Hypothalamus (tissue), 51 donors: ENCODE data around the gene FEZ2.

Experiments
- DNase-seq, 51 donors: peaks; one replicate each; lab custom pipeline; 2025; lab: John Stamatoyannopoulos, UW

FEZ2 gene

GRCh38 chr2:36534275-36534799 is 63.6 kb downstream of the FEZ2 start:
- no peak for DNase-seq

GRCh38 chr2:36530983-36531354 is 67.0 kb downstream of the FEZ2 start:
- DNase-seq: no peak

GRCh38 chr2:36530178-36530982 is 67.6 kb downstream of the FEZ2 start:
- DNase-seq: no peak

GRCh38 chr2:36528766-36529392 is 69.1 kb downstream of the FEZ2 start:
- no peak for DNase-seq

DNA sequence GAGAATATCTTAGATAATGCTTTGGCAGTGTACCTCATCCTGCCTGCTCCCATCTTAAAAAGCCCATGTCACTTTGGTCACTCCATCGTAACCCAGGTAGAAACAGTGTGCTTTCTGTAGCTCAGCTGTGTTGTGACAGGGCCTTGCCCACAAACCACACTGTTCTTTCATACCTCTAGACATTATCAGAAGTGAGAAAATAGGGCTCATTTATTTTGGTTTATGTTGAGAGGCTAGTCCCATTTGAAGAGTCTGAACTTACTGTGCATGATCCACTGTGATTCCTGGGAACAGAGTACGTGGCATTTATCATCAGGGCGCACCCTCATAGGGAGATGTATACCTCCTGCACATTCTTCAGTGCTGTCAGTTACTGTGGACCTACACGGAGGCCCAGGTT is 69.7 kb downstream of the FEZ2 start:
- DNase-seq: no peak

DNA sequence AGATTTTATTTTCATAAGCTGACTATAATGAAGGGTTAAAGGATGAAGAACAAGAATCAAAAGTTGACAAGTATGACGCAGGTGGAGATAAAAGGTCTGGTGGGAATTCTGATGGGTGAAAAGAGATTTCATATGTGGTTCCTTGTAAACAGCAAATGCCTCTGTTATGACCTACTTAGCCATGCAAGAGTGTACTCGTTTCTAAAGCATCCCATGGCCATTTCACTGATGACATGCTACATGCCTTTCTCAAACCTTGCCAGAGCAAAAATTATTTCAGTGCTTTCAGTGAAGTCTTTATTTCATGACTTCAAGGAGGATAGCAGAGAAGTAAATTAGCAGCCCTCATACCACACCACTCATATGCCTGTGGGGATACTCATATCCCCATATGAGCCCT is 71.7 kb downstream of the FEZ2 start:
- no peak for DNase-seq

- DNase-seq: no peak
Observed at GRCh38 chr2:36525245-36525644, 72.7 kb downstream of the FEZ2 start.

DNA sequence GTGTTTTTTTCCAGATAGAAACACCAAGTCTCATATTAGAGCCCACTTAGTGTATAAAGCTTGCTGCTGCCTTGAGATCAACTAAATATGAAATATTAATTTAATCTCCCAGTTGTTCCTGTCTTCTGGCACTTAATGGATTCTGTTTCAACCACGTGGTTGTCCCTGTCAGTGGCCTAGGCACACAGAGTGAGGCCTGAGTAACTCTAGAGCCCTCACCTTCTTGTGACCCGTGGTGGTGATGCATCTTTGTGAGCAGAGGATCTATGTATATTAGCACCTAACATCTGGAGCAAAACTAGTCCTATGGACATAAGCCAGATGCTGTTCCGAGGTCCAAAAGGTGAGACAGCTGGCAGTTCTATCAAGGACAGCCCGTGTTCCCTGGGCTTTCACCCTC is 74.8 kb downstream of the FEZ2 start:
- no peak for DNase-seq

- DNase-seq: no peak
Observed at GRCh38 chr2:36520431-36520830, 77.5 kb downstream of the FEZ2 start.

- DNase-seq: no peak
Observed at GRCh38 chr2:36516136-36516870, 81.7 kb downstream of the FEZ2 start.

- DNase-seq: no peak
Observed at GRCh38 chr2:36515538-36515937, 82.4 kb downstream of the FEZ2 start.

GRCh38 chr2:36513661-36514060 is 84.3 kb downstream of the FEZ2 start:
- no peak for DNase-seq

GRCh38 chr2:36512705-36513104 is 85.3 kb downstream of the FEZ2 start:
- peak in 2 of 51 donors; percentile 1 to 14 for DNase-seq

- no peak for DNase-seq
Observed at GRCh38 chr2:36511858-36512603, 85.9 kb downstream of the FEZ2 start.

- DNase-seq: no peak
Observed at GRCh38 chr2:36509075-36509474, 88.9 kb downstream of the FEZ2 start.

GRCh38 chr2:36507408-36507812 is 90.6 kb downstream of the FEZ2 start:
- DNase-seq: peak in 26 of 51 donors; percentile 0 to 54 (median 17)
